UCSD-AML1 (cell line): ENCODE data around the gene LSAMP.
"Not testable (repeated sequence)": the region's sequence is repeated elsewhere in the genome, so short reads cannot be mapped to it uniquely, and the experiment has no call there.

Source experiments
- DNase-seq: peaks from one replicate; lab custom pipeline; 2025; ENCODE audit not compliant: unreplicated experiment; lab: John Stamatoyannopoulos, UW

The LSAMP gene

DNA sequence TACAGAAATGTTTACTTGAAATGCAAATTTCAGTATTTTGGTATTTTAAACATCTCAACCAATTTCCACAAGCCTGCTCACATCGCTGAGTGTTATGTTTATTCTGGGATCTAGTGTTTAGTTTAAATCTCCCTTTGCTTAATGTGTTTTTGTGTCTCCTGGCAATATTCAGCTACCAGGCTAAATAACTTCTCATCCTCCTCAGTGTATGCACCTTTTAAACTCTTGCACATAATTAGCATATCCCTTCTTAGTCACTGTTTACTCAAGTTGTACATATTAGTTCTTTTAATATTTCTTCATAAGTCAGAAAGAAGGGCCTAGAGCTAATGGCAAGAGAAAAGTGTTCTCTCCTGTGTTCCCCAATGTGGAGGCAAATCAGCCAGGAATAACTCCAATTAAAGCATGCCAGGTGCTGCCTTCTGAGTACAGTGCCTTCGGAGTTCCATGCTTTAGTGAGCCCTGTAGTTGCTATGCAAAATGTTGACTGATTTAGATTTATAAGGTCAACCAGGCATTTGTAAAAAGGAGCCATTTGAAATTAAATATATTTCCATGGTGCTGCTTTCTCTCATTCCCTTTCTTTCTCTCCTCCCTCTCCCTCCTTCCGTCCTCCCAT is 587.7 kb downstream of the LSAMP start:
- no peak for DNase-seq

DNA sequence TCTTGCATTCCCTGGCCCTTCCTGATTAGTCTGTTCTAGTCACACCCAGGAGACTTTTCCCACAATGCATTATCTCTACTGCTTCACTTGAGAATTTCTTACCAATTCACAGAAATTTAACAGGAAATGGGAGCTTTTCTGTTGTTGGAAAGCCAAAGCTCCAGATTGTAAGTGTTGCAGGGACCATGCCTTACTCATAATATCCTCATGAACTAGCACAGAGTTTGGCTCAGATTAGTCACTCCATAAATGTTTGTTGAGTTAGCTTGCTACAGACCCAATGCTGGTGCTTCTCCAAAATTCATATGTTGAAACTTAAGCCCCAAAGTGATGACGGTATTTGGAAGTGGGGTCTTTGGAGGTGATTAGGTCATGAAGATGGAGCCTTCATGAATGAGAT is 589.4 kb downstream of the LSAMP start:
- DNase-seq: no peak

DNA sequence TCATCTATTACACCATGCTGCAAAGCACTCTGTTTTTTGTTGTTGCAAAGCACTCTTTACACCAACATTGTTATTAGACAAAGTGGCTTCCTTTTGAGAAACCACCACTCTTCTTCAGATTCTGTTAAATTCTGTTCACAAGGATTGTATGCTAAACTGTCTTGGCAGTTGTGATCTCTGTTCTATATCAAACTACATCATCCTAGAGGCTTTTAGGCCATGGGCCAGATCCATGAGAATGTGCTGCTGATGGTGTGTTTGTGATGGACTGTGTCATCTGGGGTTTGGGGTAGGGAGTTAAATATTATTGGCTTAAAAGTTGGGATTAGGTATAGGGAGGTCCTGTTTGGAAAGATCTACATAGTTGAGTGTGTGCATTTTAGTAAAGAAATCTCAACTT is 592.2 kb downstream of the LSAMP start:
- DNase-seq: no peak

DNA sequence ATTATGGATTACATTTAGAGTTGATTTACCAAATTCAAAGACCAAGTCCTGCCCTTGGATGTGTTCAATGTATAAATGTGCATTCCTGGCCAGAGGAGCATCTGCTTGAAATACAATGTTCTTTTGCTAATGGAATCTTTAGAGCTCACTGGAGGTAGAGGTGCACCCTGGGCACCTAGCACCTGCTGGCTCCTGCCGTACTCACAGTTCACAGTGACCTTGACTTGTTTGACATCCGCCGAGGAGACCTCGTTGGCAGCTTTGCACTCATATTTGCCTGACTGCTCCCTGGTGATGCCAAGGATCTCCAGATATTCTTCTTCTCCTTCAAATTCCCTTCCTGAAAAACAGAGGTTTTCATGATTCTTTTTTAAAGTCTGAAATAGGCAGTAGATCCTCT is 593.0 kb downstream of the LSAMP start:
- no peak for DNase-seq

DNA sequence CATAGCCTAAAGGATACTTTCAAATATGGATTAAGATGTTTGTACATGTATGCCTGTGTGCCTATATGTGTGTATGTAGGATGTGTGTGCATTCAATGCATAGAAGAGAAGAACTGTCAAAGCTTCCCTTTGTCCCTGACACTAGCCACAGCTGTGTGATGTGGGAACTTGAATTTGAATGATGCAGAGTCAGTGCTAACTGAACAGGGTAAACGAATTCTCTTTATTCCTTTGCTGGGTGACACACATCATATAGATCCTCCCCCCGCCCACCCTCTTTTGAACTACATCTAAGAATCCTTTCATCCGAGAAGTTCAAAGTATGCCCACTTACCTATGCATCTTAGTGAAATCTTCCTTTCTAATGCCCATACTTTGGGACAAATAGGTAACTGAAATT is 593.7 kb downstream of the LSAMP start:
- no peak for DNase-seq

DNA sequence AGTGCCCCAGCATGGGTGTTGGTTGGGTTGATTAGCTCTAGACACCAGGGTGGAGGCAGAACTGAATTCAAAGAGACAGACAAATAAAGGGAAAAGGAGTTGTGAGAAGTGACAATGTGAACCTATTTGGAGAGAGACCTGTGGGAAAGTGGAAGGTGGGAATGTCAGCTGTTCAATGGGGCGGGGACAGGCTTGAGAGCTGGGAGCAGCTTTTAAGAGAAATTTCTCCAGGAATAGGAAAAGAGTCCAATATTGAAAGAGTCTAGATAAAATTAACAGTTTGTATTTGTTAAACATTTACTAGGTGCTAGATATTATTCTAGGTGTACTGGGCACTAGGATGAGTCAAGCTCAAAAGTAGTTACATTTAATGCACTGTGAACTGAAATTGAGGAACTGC is 596.6 kb downstream of the LSAMP start:
- DNase-seq: no peak

DNA sequence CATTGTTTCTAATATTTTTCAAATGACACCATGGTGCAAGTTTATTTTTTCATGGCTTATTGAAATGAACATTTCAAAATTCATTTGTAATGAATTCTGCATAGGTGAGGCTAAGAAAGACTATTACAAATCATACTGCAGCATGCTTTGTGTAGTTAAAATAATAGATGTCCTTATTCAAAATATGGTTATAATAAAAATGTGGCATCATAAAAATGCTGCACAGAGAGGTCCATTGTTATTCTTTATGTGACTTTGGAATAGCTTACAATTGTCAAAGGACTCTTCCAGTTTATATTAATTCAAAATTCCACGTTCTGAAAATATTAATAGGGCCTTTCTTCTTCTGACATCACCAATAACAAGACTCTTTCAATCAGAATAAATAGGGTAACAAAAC is 599.3 kb downstream of the LSAMP start:
- no peak for DNase-seq

DNA sequence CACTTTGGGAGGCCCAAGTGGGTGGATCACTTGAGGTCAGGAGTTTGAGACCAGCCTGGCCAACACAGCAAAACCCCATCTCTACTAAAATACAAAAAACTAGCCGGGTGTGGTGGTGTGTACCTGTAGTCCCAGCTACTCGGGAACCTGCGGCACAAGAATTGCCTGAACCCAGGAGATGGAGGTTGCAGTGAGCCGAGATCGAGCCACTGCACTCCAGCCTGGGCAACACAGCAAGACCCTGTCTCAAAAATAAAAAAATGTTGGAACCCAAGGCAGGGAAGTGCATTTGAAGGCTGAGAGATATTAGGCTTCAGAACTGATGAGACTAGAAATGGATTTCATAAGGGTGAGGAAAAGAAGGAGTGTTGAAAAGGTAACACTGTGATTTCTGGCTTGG is 600.6 kb downstream of the LSAMP start:
- DNase-seq: not testable (repeated sequence)

DNA sequence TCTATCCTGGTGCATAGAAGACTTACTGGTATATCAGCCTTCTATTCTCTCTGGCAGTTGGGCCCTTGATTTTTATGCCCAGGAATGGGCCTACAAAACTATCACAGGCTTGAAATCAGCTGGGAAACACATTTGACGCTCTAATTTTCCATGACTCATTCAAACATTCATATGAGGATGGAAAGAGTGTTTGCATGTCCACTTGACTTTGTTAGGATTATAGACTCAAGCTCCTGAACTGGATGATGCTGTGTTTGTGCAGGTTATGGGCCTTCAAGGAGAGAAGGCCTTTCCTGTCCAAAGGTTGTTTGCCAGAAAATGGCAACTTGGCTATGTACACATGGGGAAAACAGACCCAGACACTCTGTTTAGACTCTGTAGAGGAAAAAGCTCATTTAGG is 602.1 kb downstream of the LSAMP start:
- no peak for DNase-seq

DNA sequence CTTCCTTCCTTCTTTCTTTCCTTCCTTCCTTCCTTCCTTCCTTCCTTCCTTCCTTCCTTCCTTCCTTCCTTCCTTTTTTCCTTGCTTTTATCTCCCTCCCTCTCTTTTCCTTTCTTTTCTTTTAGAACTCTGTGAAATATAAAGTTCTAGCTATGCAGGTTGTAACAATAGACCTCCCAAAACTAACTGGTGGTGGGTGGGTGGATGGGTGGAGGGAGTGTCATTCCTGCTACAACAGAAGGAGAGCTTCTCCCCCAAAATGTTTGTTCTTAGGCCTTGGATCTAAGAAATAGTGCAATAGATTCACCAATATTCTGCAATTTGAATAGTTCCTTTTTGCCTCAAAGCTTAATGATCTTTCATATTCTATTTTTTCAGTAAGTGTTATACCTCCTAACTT is 606.0 kb downstream of the LSAMP start:
- DNase-seq: no peak

DNA sequence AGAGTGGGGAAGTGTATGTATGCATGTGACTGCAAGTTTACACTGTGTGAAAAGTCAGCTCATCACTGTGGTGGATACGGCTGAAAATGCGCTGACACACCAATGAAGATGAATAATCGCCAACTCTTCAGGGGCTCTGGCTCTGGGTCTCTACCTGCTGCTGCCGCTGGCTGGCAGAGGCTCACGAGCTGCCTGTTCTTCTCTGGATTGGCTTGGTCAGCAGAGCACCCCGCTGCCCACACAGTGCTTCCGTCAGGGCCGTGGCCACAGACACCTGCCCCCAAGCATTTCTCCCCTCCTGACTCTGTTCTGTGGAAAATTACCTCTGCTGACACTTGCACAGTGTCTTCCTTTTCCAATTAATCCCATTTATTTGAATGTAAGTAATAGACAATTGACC is 606.5 kb downstream of the LSAMP start:
- no peak for DNase-seq

DNA sequence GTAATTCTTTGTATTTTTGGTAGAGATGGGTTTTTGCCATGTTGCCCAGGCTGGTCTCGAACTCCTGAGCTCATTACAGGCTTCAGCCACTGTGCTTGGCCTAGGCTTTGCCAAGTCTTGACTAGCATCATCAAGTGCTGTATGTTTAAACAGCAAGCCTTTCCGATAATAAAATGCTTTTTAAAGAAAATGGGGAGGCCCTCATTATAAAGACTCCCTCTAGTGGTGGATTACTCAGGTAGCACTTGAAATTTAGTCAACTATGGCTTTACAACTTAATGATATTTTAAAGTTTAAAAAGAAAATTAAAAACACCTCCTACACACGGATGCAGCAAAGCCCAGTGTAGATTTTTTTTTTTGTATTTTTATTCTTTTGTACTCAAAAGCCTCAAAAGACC is 608.3 kb downstream of the LSAMP start:
- DNase-seq: peak; percentile 7

DNA sequence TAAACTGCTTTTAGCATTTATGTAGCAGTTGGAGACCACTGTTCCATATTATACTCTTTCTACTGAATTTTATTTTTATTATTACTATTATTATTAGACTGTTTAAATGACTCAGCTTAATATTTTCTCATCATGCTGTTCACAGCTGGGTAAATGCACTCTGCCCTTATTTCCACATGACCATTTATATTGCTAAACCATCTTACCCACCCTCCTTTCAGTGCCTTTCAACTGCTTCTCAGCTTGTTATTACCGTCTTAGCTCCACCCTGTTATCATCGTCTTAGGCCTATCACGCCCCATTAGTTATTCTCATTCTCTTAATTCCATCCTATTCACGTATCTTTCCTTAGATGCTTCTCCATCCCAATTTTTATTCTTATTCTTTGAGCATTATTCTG is 609.3 kb downstream of the LSAMP start:
- no peak for DNase-seq

DNA sequence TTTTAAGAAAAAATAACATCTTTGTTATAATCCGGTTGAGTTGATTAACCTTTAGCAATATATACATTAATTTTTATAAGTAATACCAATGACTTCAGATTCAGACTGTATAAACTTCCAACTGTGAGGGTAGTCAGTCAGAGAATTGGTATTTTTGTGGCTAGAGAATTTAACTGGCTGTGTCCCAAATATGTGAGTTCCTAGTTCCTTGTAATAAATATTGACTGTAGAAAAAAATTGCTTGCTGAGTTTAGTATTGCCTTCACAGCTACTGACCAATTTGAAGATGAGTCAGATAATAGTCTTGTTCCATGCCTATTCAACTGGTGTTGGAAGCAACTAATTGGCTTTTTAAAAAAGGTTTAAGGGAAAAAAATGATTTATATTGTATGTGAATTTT is 611.2 kb downstream of the LSAMP start:
- no peak for DNase-seq

DNA sequence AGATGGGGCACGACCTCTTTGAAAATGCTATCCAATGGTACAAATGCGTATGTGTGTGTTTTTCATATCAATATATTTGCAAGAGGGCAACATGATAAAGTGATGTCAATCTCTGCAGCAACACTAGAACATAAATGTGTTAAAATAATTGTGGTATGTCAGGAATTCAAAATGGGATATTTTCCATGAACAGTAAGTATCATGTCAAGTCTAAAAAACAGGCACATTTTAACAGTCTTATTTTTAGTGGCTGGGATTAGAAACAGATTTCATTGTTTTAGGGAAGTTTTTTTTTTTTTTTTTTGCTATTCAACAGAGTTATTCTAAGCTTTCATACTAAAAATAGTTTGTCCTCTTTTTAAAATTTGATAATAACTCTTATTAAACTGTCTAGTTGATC is 612.2 kb downstream of the LSAMP start:
- no peak for DNase-seq

DNA sequence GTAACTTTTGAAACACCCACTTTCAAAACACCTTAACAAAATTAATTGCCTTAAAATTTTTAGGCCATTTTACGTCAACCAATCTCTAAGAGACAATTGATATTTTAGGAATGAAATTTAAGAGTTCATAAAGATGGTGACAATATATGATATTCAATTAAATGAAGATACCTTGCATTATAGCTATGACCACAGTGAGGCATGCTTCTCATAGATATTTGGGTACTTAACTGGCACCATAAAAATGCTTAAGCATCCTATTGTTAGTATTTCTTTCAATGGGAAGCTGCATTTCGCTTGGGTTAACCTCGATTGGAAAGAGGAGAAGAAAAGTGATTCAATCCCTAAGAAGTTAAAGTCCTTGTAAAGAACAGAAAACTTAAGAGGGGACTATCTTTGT is 613.0 kb downstream of the LSAMP start:
- no peak for DNase-seq

DNA sequence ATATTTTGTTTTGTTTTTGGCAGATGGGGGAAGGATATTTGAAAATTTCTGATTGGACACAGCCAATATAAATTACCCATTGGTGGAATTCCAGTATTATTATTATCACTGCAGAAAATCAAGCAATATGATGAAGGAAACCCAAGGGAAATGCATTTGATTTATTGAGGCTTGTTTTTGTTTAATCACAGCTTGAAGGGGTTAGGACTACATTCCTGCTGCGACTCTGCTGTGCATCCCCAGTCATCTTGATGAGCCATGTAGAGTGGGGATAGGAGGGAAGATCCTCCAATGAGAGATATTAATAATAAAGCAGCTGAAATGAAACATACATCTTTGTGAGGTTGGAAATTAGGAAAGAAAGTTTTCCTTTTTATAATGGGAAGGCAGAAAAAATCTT is 613.4 kb downstream of the LSAMP start:
- DNase-seq: no peak

DNA sequence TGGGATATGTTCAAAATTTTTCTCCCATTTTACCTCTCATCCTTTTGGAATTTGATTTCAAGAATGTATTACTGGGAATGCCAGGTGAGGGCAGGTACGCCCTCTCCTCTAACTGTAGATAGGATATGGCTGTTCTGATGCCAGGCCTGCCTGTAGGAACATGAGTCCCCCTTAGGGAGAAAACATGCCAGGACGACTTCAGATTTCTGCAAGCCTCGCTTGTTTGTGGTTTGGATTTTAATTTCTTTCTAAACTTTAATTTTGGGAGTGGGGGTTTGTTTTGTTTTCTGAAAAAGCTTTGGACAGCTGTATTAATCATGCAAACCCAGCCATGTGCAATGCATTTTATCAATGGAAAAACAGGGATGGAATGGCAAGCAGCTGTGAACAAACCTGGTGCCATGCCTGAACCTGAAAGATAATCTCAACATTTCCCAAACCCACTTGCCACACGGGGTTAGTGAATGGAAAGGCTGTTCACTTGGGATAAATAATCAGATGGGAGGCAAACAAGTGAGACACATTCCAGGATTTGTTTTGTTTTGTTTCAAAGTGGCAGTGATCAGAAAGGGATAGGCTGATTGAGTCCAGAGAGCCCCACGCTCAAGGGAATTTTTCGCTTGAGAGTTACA is 614.4 kb downstream of the LSAMP start:
- DNase-seq: no peak

DNA sequence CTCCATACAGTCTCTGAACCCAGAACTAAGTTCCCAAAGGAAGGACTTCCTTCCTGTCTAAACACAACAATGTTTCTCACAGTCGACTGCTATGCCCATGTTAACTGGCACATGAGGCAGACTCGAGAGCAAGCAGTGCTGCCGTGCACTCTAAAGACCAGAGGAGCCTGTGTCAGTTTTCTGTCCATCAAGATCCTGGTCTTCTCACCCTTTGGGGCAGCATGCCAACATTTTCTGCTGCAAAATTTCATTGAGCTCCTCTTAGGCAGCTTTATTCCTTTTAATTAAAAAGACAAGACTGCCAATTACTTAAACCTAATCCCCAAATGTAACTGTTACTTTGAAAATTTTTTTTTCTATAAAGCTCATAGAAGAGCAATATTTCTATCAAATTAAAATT is 616.9 kb downstream of the LSAMP start:
- DNase-seq: no peak

DNA sequence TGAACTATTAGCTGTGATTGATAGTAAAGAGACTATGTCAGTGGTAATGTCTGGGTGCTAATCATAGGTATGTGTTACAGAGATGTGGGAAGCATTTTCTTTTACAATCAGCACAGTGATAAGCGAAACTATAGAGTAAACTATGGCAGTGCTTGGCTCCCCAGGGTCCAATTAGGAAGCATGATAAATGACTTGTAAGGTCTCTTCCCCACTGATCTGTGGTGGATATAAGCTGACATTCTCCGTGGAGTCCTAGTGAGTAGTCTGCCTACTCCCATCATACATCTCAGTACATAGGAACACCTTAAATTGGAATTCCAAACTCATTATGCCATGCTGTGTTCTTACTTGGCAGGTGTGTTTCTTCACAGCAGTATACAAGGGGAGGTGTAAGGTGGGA is 617.8 kb downstream of the LSAMP start:
- no peak for DNase-seq

DNA sequence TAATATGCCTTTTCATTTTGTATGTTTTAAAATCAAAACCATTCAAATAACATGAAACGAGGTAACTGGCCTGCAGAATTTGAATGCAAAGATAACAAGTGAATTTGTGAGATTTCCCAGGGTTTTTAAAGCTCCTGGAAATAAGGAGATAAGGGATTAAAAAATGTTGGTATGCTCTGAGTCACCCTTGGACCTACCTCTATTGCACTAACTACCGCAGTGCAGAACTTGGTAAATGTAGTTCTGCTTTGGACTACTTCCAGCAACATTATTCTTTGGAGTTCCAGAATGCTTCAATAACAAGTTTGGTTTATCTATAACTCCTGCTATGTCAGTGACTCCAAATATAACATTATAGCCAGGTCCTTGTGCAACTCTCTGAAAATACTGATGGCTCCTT is 620.2 kb downstream of the LSAMP start:
- no peak for DNase-seq

DNA sequence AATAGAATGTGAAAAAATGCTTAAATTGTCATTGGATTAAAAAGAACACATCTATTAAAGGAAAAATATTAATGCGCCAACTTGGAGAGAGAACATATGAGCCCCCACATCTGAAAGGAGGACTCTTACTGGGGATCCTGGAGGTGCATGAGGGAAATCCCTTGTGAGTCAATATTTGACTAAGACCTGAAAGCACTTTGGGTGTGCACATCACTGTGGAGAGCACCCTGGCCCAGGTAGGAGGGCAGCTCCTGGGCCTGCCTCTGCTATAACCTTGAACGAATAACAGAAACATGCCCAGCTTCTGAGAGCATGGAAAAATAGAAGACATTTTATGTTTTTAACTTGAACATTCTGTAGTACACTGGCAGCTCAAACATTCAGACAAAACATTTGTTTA is 622.2 kb downstream of the LSAMP start:
- no peak for DNase-seq

DNA sequence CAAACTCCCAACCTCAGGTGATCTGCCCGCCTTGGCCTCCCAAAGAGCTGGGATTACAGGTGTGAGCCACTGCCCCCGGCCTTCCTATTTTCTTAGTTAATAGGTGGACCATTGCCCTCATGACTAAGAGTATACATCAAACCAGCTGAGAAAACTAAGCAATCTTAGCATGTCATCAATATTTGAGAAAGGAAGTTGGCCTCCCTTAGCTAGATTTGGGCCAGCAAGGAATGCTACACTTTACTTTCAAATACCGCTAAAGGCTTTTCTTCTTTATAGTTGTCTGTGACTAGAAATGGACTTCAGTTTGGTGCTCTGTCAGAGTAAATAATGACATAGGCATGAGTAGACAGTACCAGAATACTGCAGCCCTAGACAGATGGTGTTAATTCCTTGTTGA is 622.7 kb downstream of the LSAMP start:
- no peak for DNase-seq
